ENCODE results near the gene RCN2.

GRCh38 chr15:76928201-76928600 is 3.3 kb upstream of the RCN2 start:
- no peak for TF ChIP-seq ZFP30 (CRISPR knock-in tag; IDR thresholded peaks at IDR 0.05)
- TF ChIP-seq PATZ1 (CRISPR knock-in tag; IDR thresholded peaks at IDR 0.05; ENCODE audit: borderline replicate concordance): no peak
- no peak for TF ChIP-seq TOX (CRISPR knock-in tag; IDR thresholded peaks at IDR 0.05; ENCODE audit: borderline replicate concordance)

All from SK-N-SH treated with all-trans-retinoic acid at 6 μM for 48 hours (cell line).